ENCODE results near the gene GTF2I. TPM values are rescaled to one million over a fixed set of nuclear protein-coding genes. Genes with fewer than 3 reads are reported as not detected.
"Not testable (repeated sequence)": the region's sequence is repeated elsewhere in the genome, so short reads cannot be mapped to it uniquely, and the experiment has no call there.

Gene GTF2I
- total and polyA plus RNA-seq, 10 of the 15 experiments (the other 5 are each of a cell fraction or from before 2014, with no cell fraction given) = 6.7 to 172 (median 96.9) TPM

- SMC1A ChIA-PET (ENCODE audit: uncharacterized antibody, unreplicated experiment); H2AFZ ChIP-seq (ENCODE audit: control insufficient read depth, low read depth, low read length); H3K79me2 ChIP-seq (ENCODE audit: control insufficient read depth, insufficient read depth, low read length); in situ Hi-C loops (cut with MboI); H3K27me3 ChIP-seq (replicated peaks in 1 of 2; ENCODE audit: control insufficient read depth in 2 of 2, insufficient read depth in 2 of 2, low read length in 1 of 2); H3K4me3 ChIP-seq; H3K9me3 ChIP-seq (replicated peaks; ENCODE audit: control insufficient read depth, insufficient read depth, low read length); H3K27ac ChIP-seq (ENCODE audit: control insufficient read depth, insufficient read depth); H3K36me3 ChIP-seq (ENCODE audit: control insufficient read depth in 2 of 2, insufficient read depth in 2 of 2, low read length in 1 of 2); CTCF ChIA-PET; H3K4me1 ChIP-seq (ENCODE audit: control insufficient read depth, insufficient read depth, low read length); H3K4me2 ChIP-seq (ENCODE audit: control insufficient read depth, insufficient read depth); RAD21 ChIA-PET (ENCODE audit: unreplicated experiment); H3K9ac ChIP-seq (ENCODE audit: control insufficient read depth, insufficient read depth, low read length); POLR2A ChIA-PET; H4K20me1 ChIP-seq (ENCODE audit: control insufficient read depth, insufficient read depth); BruUV-seq (replicated peaks); DNase-seq (ENCODE audit: low read depth, low spot score); intact Hi-C loops (cut with micrococcal nuclease; ENCODE audit: unreplicated experiment); FAIRE-seq: not testable (repeated sequence)
- 40% methylated on average over 1 of the region's 4 CpGs for WGBS (ENCODE audit: insufficient coverage, insufficient replicate concordance, low lambda C conversion rate, missing lambda C conversion rate)
- ATAC-seq = peak; percentile 48; the same call in 2 of the 3 replicates
These were observed 141.1 kb downstream of the GTF2I start for GRCh38 chr7:74798644-74799043.

Other genes starting within 250 kb of the GTF2I start
- gene GTF2IRD1, start 203.8 kb upstream of the GTF2I start, total RNA-seq (2014; rRNA removed) = 0.65 and 0.96 TPM in 2 replicates
- gene GTF2IRD1, start 203.8 kb upstream of the GTF2I start, total RNA-seq (2014; rRNA removed; fragmentation: Illumina TruSeq; extraction: Trizol) = 0.98 and 1.0 TPM in 2 replicates
- 2.6 and 3.0 TPM in 2 replicates for gene GTF2IRD1, start 203.8 kb upstream of the GTF2I start, total RNA-seq (2021)
- 1.3 and 2.0 TPM in 2 replicates for gene GTF2IRD1, start 203.8 kb upstream of the GTF2I start, polyA plus RNA-seq (2011; rRNA removed)
- gene GTF2IRD1, start 203.8 kb upstream of the GTF2I start, polyA plus RNA-seq (2014; fragmentation: Illumina TruSeq; extraction: Trizol) = 1.9 and 2.8 TPM in 2 replicates
- gene GTF2IRD1, start 203.8 kb upstream of the GTF2I start, polyA plus RNA-seq (2014; fragmentation: Nextera tagmentation; extraction: Ambion mirVana) = 1 to 10 TPM in 1 of 2 experiments, under 1 TPM in 1; 0.48 to 1.8 TPM
- gene GTF2IRD1, start 203.8 kb upstream of the GTF2I start, polyA plus RNA-seq (2014; rRNA removed) = 1.6 and 3.3 TPM in 2 replicates
- under 1 TPM; 0.57 to 0.62 TPM for gene GTF2IRD1, start 203.8 kb upstream of the GTF2I start, polyA plus RNA-seq (2016; fragmentation: Nextera tagmentation; extraction: Ambion mirVana)
- gene NCF1, start 116.3 kb downstream of the GTF2I start, total RNA-seq (2014; rRNA removed) = 103 and 123 TPM in 2 replicates
- 68.3 and 76.7 TPM in 2 replicates for gene NCF1, start 116.3 kb downstream of the GTF2I start, total RNA-seq (2014; rRNA removed; fragmentation: Illumina TruSeq; extraction: Trizol)
- 144 and 146 TPM in 2 replicates for gene NCF1, start 116.3 kb downstream of the GTF2I start, total RNA-seq (2021)
- 58.5 and 162 TPM in 2 replicates for gene NCF1, start 116.3 kb downstream of the GTF2I start, polyA plus RNA-seq (2011; rRNA removed)
- gene NCF1, start 116.3 kb downstream of the GTF2I start, polyA plus RNA-seq (2014; fragmentation: Illumina TruSeq; extraction: Trizol) = 40.0 and 123 TPM in 2 replicates
- gene NCF1, start 116.3 kb downstream of the GTF2I start, polyA plus RNA-seq (2014; fragmentation: Nextera tagmentation; extraction: Ambion mirVana) = 1 to 10 TPM; 2.8 to 3.1 TPM
- 146 and 172 TPM in 2 replicates for gene NCF1, start 116.3 kb downstream of the GTF2I start, polyA plus RNA-seq (2014; rRNA removed)
- 100 to 1,000 TPM; 216 to 230 TPM for gene NCF1, start 116.3 kb downstream of the GTF2I start, polyA plus RNA-seq (2016; fragmentation: Nextera tagmentation; extraction: Ambion mirVana)
- gene GTF2IRD2, start 193.9 kb downstream of the GTF2I start, total RNA-seq (2014; rRNA removed) = 3.1 and 4.0 TPM in 2 replicates
- 2.9 and 4.3 TPM in 2 replicates for gene GTF2IRD2, start 193.9 kb downstream of the GTF2I start, total RNA-seq (2014; rRNA removed; fragmentation: Illumina TruSeq; extraction: Trizol)
- gene GTF2IRD2, start 193.9 kb downstream of the GTF2I start, total RNA-seq (2021) = 4.8 and 5.9 TPM in 2 replicates
- gene GTF2IRD2, start 193.9 kb downstream of the GTF2I start, polyA plus RNA-seq (2011; rRNA removed) = 11.7 and 11.9 TPM in 2 replicates
- 2.4 and 5.1 TPM in 2 replicates for gene GTF2IRD2, start 193.9 kb downstream of the GTF2I start, polyA plus RNA-seq (2014; fragmentation: Illumina TruSeq; extraction: Trizol)
- 1 to 10 TPM; 2.9 to 6.4 TPM for gene GTF2IRD2, start 193.9 kb downstream of the GTF2I start, polyA plus RNA-seq (2014; fragmentation: Nextera tagmentation; extraction: Ambion mirVana)
- gene GTF2IRD2, start 193.9 kb downstream of the GTF2I start, polyA plus RNA-seq (2014; rRNA removed) = 4.8 and 5.8 TPM in 2 replicates
- 10 to 100 TPM; 15.9 to 16.6 TPM for gene GTF2IRD2, start 193.9 kb downstream of the GTF2I start, polyA plus RNA-seq (2016; fragmentation: Nextera tagmentation; extraction: Ambion mirVana)